OCI-LY3 (cell line): Measurements from ENCODE around the gene TBXA2R.

ENCODE experiments used
- CTCF ChIP-seq: fragments of 200-600, 300-600 bp; sonication (generic); IDR thresholded peaks from 2 replicates; pipeline ENCODE4 v1.5.1; 2014; ENCODE audit warnings: antibody characterized with exemption, low read length, low read depth
- EZH2phosphoT487 ChIP-seq: fragments of 200-600 bp; shearing (Covaris generic); IDR thresholded peaks from 2 replicates; pipeline ENCODE4 v1.6.1; 2018; ENCODE audit warnings: antibody characterized with exemption, mixed run types, low read depth

DNA sequence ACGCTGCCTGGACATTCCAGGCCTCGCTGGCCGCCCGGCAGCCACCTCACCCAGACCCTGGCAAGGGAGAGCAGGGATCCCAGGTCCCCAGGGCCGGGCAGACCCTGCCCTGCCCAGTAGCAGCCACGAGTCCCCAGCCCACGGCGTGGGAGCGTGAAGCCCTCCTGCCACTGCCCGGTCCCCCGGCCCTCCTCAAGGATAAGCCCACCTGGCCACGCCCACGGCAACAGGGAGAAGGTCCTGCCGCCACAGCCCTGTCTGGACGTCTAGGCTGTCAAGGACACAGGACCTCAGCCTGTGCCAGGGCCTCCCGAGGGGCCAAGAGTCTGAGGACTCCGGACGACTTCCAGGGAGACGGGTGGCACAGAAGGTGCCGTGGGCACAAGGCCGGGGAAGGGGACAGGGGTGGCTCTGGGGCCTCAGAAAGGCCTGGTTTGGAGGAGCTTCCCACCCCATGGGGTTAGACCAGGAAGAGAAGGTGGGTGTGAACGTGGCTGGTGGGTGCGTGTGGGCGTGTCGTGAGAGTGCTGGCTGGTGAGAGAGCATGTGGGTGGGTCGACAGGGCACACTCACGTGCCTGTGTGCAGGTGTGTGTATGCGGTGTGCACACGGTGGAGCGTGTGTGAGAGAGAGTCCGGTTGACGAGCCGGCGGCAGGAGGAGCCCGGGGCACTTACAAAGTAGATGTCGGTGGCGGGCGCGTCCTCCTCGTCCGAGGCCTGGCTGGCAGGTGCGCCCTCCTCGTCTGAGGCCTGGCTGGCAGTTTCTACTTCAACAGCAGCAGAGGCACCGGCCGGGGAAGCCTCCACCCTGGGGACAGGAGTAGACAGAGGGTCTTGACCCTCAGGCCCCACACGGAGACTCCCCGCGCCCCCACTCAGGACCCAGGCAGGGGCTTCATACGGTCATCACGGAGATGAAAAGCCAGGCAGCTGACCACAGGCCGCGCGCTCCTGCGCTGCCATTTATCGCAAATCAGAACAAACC, 31.8 kb upstream of the TBXA2R start:
- TF ChIP-seq CTCF, result no peak
- no peak for TF ChIP-seq EZH2phosphoT487
